GM10266 (cell line): ENCODE results near the gene UBE3C.
"Not testable (repeated sequence)": the region's sequence is repeated elsewhere in the genome, so short reads cannot be mapped to it uniquely, and the experiment has no call there.

ENCODE experiments used
- DNase-seq: peaks from one replicate; pipeline ENCODE4 v3.0.0; 2012; ENCODE audit errors: extremely low spot score
- CTCF ChIP-seq: IDR thresholded peaks from 2 replicates; pipeline ENCODE4 v1.5.1; 2012; ENCODE audit warnings: mild to moderate bottlenecking, low read depth; ENCODE audit not compliant: control insufficient read depth, insufficient read depth; ENCODE audit errors: missing control alignments

Gene UBE3C

GRCh38 chr7:157155959-157156358 lies 17.2 kb downstream of the UBE3C start:
- no peak for DNase-seq
- TF ChIP-seq CTCF = no peak

GRCh38 chr7:157158400-157158799 lies 19.7 kb downstream of the UBE3C start:
- TF ChIP-seq CTCF = no peak
- DNase-seq = no peak

DNA sequence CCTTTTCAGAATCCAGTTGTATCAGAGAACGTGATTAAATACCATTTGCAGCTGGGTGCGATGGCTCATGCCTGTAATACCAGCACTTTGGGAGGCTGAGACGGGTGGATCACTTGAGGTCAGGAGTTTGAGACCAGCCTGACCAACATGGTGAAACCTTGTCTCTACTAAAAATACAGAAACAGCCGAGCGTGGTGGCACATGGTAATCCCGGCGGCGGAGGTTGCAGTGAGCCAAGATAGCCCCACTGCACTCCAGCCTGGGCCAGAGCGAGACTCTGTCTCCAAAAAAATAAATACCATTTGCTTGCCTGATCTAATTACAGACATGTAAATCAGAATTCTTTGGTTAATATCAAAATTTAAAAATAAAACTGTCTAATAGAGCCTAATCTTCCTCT lies 20.8 kb downstream of the UBE3C start:
- not testable (repeated sequence) for DNase-seq

DNA sequence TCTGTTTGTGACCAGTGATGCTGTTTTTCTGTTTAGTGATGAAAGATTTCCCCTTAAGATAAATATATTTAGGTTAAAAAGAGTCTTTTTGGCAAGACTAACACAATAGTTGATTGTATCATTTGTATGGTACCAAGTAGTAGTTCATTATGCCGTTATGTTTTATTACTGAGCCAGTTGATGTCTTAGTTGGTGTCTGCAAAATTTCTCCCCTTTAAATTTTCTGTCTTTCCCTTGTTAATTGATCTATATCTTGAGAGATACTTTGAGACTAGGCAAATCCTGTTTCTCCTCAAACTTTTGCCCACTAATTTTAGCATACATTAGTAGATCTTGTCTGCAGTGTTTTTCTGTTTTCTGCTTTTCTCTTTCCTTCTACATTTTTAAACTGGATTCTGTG lies 21.7 kb downstream of the UBE3C start:
- DNase-seq = no peak
- no peak for TF ChIP-seq CTCF

GRCh38 chr7:157165987-157166386 lies 27.3 kb downstream of the UBE3C start:
- no peak for TF ChIP-seq CTCF
- DNase-seq = no peak

GRCh38 chr7:157168571-157168970 lies 29.8 kb downstream of the UBE3C start:
- TF ChIP-seq CTCF = no peak
- no peak for DNase-seq

DNA sequence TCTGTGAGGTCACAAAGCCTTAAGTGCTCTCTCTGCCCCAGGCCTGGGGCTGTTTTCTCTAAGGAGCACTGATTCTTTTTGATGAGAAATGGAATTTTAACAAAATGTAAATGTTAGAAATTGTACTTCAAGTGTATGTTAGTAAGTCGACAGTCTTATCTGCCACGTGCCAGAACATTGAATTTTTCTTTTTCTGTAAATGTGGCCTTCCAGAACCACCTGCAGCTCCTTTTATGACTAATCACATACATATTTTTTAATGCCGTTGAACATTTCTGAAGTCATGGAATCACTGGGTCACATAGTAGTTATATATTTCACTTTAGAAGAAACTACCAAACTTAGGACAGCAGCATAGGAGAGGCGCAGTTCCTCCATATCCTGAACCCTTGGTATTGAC lies 38.0 kb downstream of the UBE3C start:
- DNase-seq = no peak
- no peak for TF ChIP-seq CTCF

DNA sequence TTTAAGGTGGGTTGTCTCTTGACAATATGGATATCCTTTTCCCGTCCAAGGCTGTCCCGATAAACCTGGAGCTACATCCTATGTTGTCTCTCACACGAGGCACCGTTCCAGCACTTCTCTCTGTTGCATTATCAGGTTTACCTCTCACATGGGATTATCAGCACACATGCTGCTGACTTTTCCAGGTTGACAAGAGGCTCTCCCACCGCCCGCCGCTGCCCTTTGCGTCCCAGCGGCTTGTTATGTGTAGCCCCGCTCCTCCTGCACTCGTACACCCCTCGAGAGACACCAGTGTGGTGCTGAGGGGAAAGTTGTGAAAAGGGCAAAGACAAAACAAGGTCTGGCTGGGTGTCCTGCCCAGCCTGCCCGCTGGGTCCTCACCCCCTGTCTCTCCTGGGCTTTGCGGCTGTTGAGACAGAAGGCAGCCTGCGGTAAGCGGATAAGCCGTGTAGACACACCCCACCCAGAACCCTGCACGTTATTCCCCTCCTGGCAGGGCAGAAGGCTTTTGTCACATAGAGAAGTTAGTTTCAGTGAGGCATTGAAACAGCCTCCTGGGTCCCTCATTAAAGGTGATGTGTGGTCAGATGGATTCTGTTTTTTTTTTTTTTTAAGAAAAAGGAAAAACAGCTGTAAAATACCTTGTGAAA lies 38.7 kb downstream of the UBE3C start:
- no peak for TF ChIP-seq CTCF
- DNase-seq = no peak
